GM12878 (cell line): ENCODE data around the gene SOX12.

Experiments used
- CREB1 ChIP-seq: IDR thresholded peaks from 2 replicates; pipeline ENCODE4 v1.6.1; 2012; ENCODE audit warnings: low read depth, mild to moderate bottlenecking, inconsistent platforms
- EZH2 ChIP-seq: IDR thresholded peaks from 2 replicates; pipeline ENCODE4 v1.6.1; 2012; ENCODE audit warnings: low read depth, mild to moderate bottlenecking, control low read depth, inconsistent platforms, low read length, borderline replicate concordance; ENCODE audit not compliant: control insufficient read depth
- KLF5 ChIP-seq: fragments of 450-650 bp; IDR thresholded peaks from 2 replicates; pipeline ENCODE4 v1.6.1; 2014; ENCODE audit warnings: mild to moderate bottlenecking; ENCODE audit not compliant: partially characterized antibody
- MEF2B ChIP-seq: fragments of 450-650 bp; IDR thresholded peaks from 2 replicates; pipeline ENCODE4 v1.6.1; 2018; ENCODE audit warnings: mild to moderate bottlenecking, moderate library complexity; ENCODE audit not compliant: partially characterized antibody, poor library complexity, severe bottlenecking
- RB1 ChIP-seq: fragments of 450-650 bp; formaldehyde crosslinking; IDR thresholded peaks from 2 replicates; pipeline ENCODE4 v1.6.1; 2017; ENCODE audit warnings: mild to moderate bottlenecking, borderline replicate concordance
- RFX5 ChIP-seq: IDR thresholded peaks from 2 replicates; pipeline ENCODE4 v1.6.1; 2011; ENCODE audit warnings: low read depth, low read length, improper control_type of control experiment
- TF ChIP-seq, protein P1 (sequence below), 3 experiments: IDR thresholded peaks in 2 of 3; conservative IDR thresholded peaks in 1 of 3; 2 replicates each; pipeline ENCODE4 v1.5.1; 2011; ENCODE audit warnings: low read depth in 3 of 3, low read length in 3 of 3, mild to moderate bottlenecking in 3 of 3, control low read depth in 2 of 3, moderate library complexity in 2 of 3, inconsistent platforms in 1 of 3, mixed read lengths in 1 of 3; ENCODE audit not compliant: control insufficient read depth in 2 of 3, insufficient read depth in 1 of 3; ENCODE audit errors: extremely low read depth in 1 of 3
- TF ChIP-seq, protein P2 (sequence below): IDR thresholded peaks from 2 replicates; pipeline ENCODE4 v1.6.1; 2011; ENCODE audit warnings: borderline replicate concordance, low read depth, mild to moderate bottlenecking, moderate library complexity, mixed read lengths, low read length; ENCODE audit not compliant: insufficient read depth; ENCODE audit errors: extremely low read length
- TF ChIP-seq, protein P3 (sequence below): fragments of 450-650 bp; IDR thresholded peaks from 2 replicates; pipeline ENCODE4 v1.6.1; 2017; ENCODE audit warnings: borderline replicate concordance

DNA sequence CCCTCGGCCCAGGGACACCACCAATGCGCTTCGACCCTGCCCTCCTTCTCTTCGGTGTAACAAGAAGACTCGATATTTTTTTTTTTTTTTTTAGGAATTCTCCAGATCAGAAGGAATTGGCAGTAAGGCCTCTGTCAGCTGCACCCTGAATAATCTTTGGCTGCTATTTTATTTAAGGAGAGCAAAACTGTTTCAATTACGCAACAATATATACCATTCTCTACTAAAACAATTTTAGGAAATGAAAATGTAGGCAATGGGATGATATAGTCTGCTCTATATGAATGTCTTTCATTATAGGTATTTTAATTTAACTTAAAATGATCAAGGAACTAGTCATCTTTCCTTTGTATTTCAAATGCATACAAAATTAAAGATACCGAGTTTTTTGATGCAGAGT, 14.7 kb upstream of the SOX12 start:
- TF ChIP-seq EZH2 (no peak), CREB1 (no peak), RB1 (no peak), KLF5 (no peak), MEF2B (no peak), RFX5 (no peak)
- TF ChIP-seq, protein P1, sequence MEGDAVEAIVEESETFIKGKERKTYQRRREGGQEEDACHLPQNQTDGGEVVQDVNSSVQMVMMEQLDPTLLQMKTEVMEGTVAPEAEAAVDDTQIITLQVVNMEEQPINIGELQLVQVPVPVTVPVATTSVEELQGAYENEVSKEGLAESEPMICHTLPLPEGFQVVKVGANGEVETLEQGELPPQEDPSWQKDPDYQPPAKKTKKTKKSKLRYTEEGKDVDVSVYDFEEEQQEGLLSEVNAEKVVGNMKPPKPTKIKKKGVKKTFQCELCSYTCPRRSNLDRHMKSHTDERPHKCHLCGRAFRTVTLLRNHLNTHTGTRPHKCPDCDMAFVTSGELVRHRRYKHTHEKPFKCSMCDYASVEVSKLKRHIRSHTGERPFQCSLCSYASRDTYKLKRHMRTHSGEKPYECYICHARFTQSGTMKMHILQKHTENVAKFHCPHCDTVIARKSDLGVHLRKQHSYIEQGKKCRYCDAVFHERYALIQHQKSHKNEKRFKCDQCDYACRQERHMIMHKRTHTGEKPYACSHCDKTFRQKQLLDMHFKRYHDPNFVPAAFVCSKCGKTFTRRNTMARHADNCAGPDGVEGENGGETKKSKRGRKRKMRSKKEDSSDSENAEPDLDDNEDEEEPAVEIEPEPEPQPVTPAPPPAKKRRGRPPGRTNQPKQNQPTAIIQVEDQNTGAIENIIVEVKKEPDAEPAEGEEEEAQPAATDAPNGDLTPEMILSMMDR (IDR thresholded peaks at IDR 0.05 in 2 of 3, conservative IDR thresholded peaks at IDR 0.05 in 1 of 3; ENCODE audit: control insufficient read depth in 2 of 3, extremely low read depth in 1 of 3, insufficient read depth in 1 of 3, low read depth in 3 of 3, low read length in 3 of 3): no peak
- TF ChIP-seq, protein P2, sequence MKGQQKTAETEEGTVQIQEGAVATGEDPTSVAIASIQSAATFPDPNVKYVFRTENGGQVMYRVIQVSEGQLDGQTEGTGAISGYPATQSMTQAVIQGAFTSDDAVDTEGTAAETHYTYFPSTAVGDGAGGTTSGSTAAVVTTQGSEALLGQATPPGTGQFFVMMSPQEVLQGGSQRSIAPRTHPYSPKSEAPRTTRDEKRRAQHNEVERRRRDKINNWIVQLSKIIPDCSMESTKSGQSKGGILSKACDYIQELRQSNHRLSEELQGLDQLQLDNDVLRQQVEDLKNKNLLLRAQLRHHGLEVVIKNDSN: no peak
- TF ChIP-seq, protein P3, sequence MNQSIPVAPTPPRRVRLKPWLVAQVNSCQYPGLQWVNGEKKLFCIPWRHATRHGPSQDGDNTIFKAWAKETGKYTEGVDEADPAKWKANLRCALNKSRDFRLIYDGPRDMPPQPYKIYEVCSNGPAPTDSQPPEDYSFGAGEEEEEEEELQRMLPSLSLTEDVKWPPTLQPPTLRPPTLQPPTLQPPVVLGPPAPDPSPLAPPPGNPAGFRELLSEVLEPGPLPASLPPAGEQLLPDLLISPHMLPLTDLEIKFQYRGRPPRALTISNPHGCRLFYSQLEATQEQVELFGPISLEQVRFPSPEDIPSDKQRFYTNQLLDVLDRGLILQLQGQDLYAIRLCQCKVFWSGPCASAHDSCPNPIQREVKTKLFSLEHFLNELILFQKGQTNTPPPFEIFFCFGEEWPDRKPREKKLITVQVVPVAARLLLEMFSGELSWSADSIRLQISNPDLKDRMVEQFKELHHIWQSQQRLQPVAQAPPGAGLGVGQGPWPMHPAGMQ: no peak
